Tibial artery (tissue), 4 donors: Measurements from ENCODE around the gene GNA12.
"Not testable (repeated sequence)": the region's sequence is repeated elsewhere in the genome, so short reads cannot be mapped to it uniquely, and the experiment has no call there.

ENCODE experiments used
- DNase-seq, 2 donors: peaks; one replicate each; pipeline ENCODE4 v3.0.0-alpha.2; 2019
- H3K27ac ChIP-seq, 2 donors: fragments of 200-600 bp; sonication (generic) in 1 of 2; 1 replicate in 1 of 2; 2 replicates in 1 of 2; pipeline ENCODE4 v1.5.1; 2018 to 2019; ENCODE audit warnings: mild to moderate bottlenecking in 1 of 2
- H3K27me3 ChIP-seq, 2 donors: fragments of 200-600 bp; sonication (generic) in 1 of 2; one replicate each; pipeline versions ENCODE4 v1.5.1 to v1.6.0; 2016 to 2019
- H3K36me3 ChIP-seq, 3 donors: fragments of 200-600 bp; sonication (generic) in 2 of 3; one replicate each; pipeline ENCODE4 v1.5.1; 2016 to 2019; ENCODE audit warnings: mild to moderate bottlenecking in 2 of 3
- H3K4me1 ChIP-seq, 4 donors: fragments of 200-600 bp; sonication (generic) in 2 of 4; 1 replicate in 3 of 4; 2 replicates in 1 of 4; pipeline ENCODE4 v1.5.1; 2016 to 2019
- H3K4me3 ChIP-seq, 2 donors: fragments of 200-600 bp; sonication (generic) in 1 of 2; 1 replicate in 1 of 2; 2 replicates in 1 of 2; pipeline ENCODE4 v1.5.1; 2018 to 2019; ENCODE audit warnings: mild to moderate bottlenecking in 2 of 2
- H3K9me3 ChIP-seq, 3 donors: fragments of 200-600 bp; sonication (generic) in 1 of 3; one replicate each; pipeline ENCODE4 v1.5.1; 2016 to 2019
- intact Hi-C: fragments of 100-400 bp; cut with DNase I; formaldehyde crosslinking; loops from one replicate; pipeline ENCODE4 v1.15.0; 2023; ENCODE audit warnings: low total_unique reads
- TF ChIP-seq, protein P1 (sequence below), 2 experiments: fragments of 200-600 bp in 1 of 2; fragments of 450-650 bp in 1 of 2; IDR thresholded peaks; one replicate each; pipeline ENCODE4 v1.5.1; 2017 to 2019; ENCODE audit warnings: antibody characterized with exemption in 2 of 2, mild to moderate bottlenecking in 1 of 2, moderate library complexity in 1 of 2

Gene GNA12

DNA sequence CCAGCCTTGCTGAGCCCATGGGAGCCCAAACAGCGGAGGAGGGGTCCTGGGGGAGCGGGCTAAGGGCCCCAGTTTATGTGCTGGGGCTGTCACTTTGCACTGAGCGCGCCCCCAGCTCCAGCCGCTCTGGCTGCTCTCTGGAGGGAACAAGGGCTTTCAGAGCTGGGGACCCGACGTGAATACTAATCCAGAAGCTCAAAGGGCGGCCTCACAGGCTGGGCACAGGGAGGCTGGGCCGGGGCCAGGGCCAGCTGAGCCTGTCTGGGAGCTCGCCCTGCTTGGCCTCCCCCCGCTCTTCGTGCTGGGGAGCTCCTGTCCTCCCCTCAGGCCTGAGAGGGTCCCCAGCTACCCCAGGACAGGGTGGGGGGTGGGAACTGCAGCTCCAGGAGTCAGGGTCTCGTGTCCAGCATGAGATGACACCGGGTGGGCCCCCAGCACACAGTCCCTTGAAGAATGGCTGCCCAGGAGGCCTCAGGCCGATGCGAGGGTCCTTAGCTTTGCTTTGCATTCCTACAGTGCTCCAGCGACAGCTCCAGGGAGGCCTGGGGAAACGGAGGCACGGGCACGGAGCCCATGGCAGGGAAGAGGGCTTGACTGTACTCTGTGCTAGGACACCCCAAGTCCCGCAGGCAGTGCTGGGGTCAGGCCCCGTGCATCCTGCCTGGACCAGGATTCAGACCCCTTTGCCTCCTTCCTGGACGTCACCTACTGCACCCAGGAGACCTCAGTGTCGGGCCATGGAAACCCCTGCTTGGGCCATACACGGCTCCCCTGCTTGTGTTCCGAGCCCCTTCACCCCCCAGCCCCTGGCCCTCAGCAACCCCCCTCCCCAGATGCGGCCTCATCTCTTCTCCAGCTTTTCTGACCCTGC is 161.9 kb downstream of the GNA12 start:
- no peak for DNase-seq
- no peaks in the 10 kb centered on the region for H3K9me3 ChIP-seq
- H3K27ac ChIP-seq = no peak overlapping the region
- intact Hi-C loops = loop anchor here (5.0 to 10.0 kb wide), 2 partner anchors 117 to 235 kb away; no protein-coding TSS in a partner anchor
- no peaks in the 10 kb centered on the region for H3K36me3 ChIP-seq
- H3K4me1 ChIP-seq = peaks cover 0 to 13% (median 5%) of the 10 kb centered on the region in 4 donors
- TF ChIP-seq, protein P1, sequence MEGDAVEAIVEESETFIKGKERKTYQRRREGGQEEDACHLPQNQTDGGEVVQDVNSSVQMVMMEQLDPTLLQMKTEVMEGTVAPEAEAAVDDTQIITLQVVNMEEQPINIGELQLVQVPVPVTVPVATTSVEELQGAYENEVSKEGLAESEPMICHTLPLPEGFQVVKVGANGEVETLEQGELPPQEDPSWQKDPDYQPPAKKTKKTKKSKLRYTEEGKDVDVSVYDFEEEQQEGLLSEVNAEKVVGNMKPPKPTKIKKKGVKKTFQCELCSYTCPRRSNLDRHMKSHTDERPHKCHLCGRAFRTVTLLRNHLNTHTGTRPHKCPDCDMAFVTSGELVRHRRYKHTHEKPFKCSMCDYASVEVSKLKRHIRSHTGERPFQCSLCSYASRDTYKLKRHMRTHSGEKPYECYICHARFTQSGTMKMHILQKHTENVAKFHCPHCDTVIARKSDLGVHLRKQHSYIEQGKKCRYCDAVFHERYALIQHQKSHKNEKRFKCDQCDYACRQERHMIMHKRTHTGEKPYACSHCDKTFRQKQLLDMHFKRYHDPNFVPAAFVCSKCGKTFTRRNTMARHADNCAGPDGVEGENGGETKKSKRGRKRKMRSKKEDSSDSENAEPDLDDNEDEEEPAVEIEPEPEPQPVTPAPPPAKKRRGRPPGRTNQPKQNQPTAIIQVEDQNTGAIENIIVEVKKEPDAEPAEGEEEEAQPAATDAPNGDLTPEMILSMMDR (IDR thresholded peaks at IDR 0.05) = no peak
- H3K27me3 ChIP-seq = peaks cover 0 to 46% of the 10 kb centered on the region in 2 donors
- H3K4me3 ChIP-seq = no peak overlapping the region

DNA sequence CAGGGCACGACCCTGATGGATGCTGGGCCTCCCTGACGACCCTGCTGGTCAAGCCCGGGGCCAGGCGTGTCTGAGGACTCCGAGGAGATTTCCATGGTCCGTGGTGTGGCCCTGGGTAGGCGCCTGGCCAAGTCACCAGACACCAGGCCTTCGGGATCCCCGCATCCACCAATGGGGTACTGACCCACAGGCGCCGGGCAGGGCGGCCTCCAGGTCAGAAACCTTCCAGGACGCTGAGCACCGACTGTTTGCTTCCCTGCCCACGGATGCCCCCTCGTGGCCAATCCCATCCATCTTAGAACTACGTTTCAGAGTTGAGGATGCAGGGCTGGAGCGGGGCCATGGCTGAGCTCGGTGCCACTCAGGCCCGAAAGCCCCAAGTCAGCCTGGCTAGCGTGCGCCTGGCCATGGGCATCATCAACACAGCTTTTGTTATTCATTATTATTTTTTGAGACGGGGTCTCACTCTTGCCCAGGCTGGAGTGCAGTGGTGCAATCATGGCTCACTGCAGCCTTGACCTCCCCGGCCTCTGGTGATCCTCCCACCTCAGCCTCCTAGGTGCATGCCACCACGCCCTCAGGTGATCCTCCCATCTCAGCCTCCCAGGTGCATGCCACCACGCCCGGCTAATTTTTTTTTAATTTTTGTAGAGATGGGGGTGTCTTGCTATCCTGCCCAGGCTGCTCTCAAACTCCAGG is 163.2 kb downstream of the GNA12 start:
- Histone ChIP-seq H3K27ac (no peak overlapping the region), H3K4me3 (no peak overlapping the region), H3K36me3 (no peaks in the 10 kb centered on the region), H3K27me3 (peaks cover 0 to 36% of the 10 kb centered on the region in 2 donors), H3K9me3 (no peaks in the 10 kb centered on the region), H3K4me1 (peaks cover 0 to 12% (median 4%) of the 10 kb centered on the region in 4 donors)
- DNase-seq = peak; percentile 82 to 87
- intact Hi-C loops = loop anchor here (5.0 to 10.0 kb wide), 2 partner anchors 116 to 234 kb away; no protein-coding TSS in a partner anchor
- TF ChIP-seq, protein P1 (IDR thresholded peaks at IDR 0.05) = peak; percentile 73 to 80

- intact Hi-C loops = loop anchor here (5.0 to 10.0 kb wide), 2 partner anchors 115 to 233 kb away; no protein-coding TSS in a partner anchor
- TF ChIP-seq, protein P1 (IDR thresholded peaks at IDR 0.05) = no peak
- Histone ChIP-seq H3K36me3 (no peaks in the 10 kb centered on the region), H3K4me1 (peaks cover 0 to 12% (median 4%) of the 10 kb centered on the region in 4 donors), H3K27me3 (peaks cover 0 to 35% of the 10 kb centered on the region in 2 donors), H3K4me3 (no peak overlapping the region), H3K27ac (no peak overlapping the region), H3K9me3 (no peaks in the 10 kb centered on the region)
- DNase-seq = no peak
These were observed 163.9 kb downstream of the GNA12 start for GRCh38 chr7:2680256-2680655.

DNA sequence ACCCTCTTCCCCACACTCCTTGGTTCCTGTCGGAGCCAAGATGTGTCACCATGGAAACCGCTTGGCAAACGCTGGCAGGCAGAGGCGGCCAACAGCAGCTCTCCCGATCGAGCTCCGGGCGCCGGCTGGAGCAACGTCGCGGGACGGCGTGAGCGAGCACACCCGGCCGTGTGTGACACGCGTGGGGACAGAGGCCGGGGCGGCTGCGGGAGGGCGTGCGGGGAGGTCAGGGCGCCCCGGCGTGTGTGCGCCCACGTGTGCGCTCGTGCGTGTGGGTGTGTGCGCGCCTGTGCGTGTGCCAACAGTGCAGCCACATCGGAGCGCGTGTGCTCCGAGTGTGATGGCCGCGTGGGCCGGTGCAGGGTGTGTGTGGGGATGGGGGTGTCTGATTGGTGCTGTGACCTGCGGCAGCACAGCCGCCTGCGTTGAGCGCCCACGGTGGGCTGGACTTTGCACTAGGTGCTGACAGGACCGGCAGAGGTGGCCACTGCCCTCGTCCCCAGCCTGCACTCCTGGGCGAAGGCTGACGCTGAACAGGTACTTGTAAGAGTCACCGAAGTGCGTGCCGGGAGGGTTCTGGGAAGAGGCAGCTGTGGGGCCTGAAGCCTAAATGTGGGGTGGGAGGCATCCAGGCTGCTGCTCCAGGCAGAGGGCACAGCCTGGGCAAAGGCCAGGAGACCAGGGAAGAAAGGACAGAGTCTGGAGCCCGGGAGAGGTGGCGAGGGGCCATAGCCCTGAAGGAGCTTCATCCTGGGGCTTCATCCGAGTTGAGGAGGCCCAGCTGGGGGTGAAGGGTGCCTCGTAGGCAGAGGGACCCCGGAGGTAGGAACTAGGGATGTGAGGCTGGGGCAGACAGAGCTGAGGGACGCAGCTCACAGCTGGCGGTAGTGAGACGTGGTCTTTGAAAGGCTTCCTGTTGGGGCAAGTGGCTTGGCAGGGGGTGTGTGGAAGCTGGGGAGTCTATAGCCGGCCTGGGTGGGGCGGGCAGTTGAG is 164.7 kb downstream of the GNA12 start:
- not testable (repeated sequence) for H3K36me3 ChIP-seq, DNase-seq, H3K27ac ChIP-seq, H3K4me3 ChIP-seq, H3K9me3 ChIP-seq
- H3K27me3 ChIP-seq = peaks cover 0 to 35% of the 10 kb centered on the region in 2 donors
- peaks cover 0 to 12% (median 4%) of the 10 kb centered on the region in 4 donors for H3K4me1 ChIP-seq
- intact Hi-C loops = loop anchor here (5.0 to 10.0 kb wide), 2 partner anchors 115 to 232 kb away; no protein-coding TSS in a partner anchor

DNA sequence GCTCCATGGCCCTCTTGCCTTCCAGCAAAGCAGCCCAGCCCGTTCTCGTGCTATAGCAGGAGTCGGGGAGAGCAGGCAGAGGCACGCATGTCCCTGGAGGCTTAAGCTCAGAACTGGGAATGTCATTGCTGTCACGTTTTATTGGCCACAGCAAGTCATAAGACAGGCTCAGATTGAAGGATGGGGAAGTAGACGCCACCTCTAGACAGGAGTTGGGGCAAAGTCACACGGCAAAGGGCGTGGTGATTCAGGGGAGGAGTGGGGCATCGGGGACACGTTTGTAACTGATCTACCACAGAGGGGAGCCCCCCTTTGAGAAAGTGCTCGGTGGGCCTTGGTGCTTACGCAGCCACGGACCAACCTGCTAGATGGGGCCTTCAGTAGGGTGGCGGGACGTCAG is 165.7 kb downstream of the GNA12 start:
- H3K9me3 ChIP-seq, DNase-seq, H3K4me3 ChIP-seq, H3K27ac ChIP-seq, H3K36me3 ChIP-seq, intact Hi-C loops: not testable (repeated sequence)
- Histone ChIP-seq H3K27me3 (peaks cover 0 to 35% of the 10 kb centered on the region in 2 donors), H3K4me1 (peaks cover 0 to 12% (median 4%) of the 10 kb centered on the region in 4 donors)
